Ecto neural progenitor cell (in vitro differentiated cells): Measurements from ENCODE around the gene SPATS2L.

Experiments
- DNase-seq: peaks from one replicate; pipeline ENCODE4 v3.0.0-alpha.2; 2018; ENCODE audit warnings: low spot score

The SPATS2L gene

DNA sequence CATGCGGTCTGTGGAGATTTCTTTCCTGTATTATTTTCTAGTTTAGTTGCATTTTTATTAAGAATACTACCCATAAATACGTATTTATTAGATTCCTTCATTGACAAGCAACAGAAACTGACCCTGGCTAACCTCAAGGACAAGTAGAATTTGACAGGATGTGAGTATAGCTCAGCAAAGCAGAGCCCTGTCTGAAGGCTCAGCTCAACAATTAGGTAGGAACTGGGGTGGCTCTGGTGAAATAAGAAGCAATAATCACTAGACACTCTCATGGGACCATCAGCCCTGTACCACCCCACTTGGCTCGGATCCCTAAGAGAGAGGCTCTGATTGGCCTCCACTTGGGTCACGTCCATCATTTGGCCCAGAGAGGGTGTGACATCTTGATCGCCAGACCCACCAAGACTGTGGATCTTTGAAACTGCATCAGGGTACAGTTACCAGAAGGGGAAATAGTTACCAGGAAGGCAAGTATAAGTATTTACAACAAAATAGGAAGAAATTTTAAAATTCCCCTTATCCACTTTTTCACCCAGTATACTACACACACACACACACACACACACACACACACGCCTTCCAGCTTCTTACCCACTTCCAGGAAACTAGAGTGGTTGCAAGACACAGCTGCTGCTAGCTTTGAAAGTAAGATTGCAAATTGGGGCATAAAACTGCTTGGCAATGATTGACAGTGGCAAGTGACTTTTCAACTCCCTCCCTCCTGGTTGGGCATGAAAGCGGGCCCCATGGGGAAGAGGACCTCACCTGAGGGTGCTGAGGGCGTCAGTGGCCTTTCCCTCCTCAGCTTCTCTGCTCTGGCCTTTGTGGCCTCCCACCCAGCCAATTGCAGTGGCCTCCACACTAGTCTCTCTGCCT is 161.6 kb downstream of the SPATS2L start:
- no peak for DNase-seq

DNA sequence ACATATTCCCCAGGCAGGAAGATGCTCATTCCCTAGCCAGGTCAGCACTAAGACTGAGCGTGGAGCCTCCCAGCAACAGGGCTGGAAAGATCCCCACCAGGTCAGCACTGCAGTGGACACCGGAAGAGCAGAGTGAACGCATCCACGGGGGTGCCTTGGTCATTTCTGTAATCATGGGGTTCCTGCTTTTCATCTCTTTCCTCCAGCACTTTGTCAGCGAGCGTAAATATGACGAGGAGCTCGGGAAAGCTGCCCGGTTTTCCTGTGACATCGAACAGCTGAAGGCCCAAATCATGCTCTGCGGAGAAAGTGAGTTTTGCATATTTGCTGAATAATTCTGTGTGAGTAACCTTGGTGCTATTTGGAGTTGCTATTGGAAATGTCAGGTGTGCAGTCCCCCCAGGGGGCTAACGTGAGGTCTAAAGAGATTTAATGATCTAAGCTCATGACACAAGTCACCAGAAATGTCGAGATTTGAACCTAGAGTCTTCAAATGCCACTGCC is 163.3 kb downstream of the SPATS2L start:
- DNase-seq = no peak

- no peak for DNase-seq
These were observed 163.7 kb downstream of the SPATS2L start for GRCh38 chr2:200470230-200470629.

- no peak for DNase-seq
These were observed 164.9 kb downstream of the SPATS2L start for GRCh38 chr2:200471324-200471848.

GRCh38 chr2:200471928-200472645 is 165.6 kb downstream of the SPATS2L start:
- DNase-seq = no peak

DNA sequence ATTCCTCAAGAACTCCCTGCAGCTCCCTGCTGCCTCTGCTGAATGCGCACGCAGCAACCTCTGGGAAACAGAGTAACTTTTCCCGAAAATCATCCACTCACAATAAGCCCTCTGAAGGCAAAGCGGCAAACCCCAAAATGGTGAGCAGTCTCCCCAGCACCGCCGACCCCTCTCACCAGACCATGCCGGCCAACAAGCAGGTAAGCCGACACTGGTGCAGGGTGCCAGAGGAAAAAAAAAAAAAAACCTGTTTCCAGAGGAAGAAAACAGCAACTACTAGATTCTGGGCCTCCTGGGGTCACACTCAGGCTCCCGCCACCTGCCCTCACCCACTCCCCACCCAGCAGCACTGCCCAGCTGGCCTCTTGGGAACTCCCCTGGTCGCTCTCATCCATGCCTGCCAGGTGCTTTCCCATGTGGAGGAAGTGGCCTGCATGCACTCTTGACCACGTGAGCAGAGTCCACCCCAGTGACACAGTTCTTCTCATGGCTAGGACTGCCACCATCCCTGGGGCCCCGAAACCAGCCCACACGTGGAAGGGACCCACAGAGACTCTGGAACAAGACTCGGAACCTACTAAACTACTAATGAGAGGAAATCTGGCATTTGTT is 166.5 kb downstream of the SPATS2L start:
- no peak for DNase-seq

- DNase-seq = no peak
These were observed 169.3 kb downstream of the SPATS2L start for GRCh38 chr2:200475795-200476194.

DNA sequence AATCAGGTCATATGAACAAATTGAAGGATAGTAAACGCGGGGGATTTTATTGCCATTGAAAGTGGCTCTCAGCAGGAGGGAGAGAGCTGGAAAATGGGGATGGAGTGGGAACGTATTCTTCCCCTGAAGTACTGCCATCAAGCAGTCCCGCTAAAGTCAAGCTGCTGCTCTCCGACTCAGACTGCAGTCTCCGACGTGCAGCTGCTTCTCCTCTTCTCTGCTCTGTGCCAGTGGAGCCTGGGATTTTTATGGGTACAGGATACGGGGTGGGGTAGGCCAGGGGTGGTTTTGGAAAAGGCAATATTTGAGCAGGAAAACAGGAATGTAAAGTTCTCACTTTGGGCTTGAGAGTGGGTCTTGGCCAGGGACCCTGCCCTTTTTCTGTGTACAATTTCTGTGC is 170.3 kb downstream of the SPATS2L start:
- no peak for DNase-seq

DNA sequence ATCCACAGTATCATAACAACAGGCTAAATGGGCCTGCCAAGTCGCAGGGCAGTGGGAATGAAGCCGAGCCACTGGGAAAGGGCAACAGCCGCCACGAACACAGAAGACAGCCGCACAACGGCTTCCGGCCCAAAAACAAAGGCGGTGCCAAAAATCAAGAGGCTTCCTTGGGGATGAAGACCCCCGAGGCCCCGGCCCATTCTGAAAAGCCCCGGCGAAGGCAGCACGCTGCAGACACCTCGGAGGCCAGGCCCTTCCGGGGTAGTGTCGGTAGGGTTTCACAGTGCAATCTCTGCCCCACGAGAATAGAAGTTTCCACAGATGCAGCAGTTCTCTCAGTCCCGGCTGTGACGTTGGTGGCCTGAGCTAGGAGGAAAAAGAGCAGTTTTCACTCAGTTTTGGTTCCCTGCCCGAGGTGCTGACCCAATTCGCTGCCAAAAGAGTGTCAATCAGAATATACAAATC is 171.2 kb downstream of the SPATS2L start:
- DNase-seq = no peak

DNA sequence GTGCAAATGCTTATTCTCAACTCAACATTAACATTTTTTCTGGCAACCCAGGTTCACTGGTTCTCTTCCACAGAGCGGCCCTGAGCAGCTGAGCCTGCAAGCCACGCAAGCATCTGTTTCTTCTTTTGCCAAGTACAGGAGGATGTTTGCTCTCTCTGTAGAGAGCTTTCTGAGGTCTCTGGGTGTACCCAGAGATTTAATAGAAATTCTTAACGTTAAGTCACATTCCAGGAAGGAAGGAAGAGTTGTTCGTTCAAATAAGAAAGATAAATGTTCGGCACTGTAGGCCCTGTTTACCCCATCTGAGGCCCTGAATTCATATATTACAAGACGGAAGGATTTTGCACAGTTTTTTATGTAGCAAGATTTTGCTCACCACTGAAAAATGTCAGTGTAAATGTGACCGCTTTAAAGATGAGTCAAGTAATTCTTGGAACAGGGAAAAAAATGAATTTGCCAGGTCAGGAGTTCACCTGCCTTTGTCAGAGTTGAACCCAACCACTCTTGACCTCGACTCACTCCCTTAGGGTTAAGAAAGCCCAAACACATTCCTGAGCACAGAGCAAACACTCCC is 173.3 kb downstream of the SPATS2L start:
- no peak for DNase-seq

DNA sequence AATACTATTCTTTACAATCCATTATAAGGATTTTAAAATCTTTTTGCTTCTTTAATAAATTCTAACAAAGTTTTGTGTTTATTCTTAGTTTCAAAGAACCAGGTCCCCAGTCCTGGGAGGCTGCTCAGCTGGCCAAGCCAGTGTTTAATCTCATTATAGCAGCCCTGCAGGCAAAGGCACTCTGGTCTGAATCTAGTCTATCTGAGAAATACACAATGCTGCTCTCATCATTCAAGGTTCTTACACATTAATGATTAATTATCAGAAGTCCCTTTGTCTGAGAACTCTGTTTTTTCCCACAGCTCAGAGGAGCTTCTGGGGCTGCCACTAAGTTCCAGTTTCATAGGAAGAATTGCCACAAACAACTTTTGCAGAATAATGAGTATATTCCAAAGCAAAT is 175.7 kb downstream of the SPATS2L start:
- DNase-seq = no peak

GRCh38 chr2:200483729-200484198 is 177.3 kb downstream of the SPATS2L start:
- DNase-seq = peak; percentile 74

DNA sequence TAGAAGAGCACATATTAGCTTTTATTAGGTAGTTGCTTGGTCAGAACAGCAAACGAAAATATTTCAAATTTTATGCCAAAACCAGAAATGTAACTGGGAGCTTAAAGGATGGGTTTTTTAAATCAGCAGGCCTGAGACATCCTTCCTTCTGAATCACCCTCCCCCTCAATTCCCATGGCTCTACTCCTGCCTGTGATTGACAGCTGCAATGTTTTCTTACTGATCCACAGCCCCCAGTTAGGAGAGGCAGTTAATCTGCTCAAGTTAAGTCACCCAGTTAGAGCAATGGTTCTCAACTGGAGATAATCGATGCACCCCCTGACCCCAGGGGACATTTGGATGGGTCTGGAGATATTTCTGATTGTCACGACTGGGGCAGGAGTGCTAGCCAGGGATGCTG is 178.4 kb downstream of the SPATS2L start:
- no peak for DNase-seq

GRCh38 chr2:200486529-200486928 is 180.0 kb downstream of the SPATS2L start:
- DNase-seq = no peak

GRCh38 chr2:200488169-200488568 is 181.7 kb downstream of the SPATS2L start:
- no peak for DNase-seq

DNA sequence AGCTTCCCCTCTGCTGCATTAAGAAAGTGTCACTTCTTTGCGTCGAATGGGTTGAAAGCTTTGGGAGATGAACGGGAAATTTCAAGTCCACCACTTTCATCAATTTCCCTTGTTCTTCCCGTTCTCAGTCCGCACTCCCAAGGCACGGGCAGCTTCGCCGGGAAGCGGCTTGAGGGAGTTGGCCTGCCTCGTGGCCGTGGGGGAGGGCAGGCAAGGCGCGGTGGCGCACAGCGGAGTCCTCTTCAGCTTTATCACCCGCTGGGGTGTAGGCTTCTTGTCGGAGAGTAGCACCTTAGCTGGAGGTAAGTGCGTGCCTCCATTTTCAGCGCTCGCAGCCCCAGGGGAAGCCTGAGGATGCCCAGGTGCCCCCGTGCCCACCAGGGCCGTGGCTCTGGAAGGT is 183.5 kb downstream of the SPATS2L start:
- DNase-seq = no peak

DNA sequence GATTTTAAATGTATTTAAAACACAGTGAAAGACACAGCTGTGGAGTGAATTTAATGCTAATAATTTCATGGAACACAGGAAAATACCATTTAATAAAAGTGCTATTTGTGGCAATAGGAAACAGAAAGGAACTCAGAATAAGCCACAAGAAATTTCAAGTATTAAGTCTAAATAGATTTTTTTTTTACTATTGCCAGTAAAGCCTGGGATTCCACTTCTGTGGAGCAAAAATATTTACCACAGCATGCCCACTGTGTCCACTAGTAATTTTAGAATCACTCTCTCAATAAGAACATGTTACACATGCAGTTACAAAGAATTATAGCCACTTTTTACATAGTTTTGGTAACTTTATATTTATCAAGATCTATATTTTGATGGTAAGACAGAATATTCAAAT is 186.2 kb downstream of the SPATS2L start:
- DNase-seq = no peak

DNA sequence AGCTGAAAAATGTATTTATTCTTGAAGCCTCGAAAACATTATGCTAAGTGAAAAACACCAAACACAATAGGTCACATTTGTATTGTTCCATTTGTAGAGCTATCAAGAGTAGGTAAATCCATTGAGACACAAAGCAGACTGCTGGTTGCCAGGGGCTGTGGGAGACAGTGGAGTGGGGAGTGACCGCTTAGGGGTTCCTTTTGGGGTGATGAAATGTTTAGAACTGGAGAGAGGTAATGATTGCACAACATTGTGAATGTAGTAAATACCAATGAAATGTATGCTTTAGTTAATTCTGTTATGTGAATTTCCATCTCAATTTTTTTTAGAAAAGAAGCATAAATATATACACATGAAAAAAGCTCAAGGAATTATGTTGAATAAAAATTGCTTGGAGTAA is 187.6 kb downstream of the SPATS2L start:
- no peak for DNase-seq

- DNase-seq = no peak
These were observed 190.2 kb downstream of the SPATS2L start for GRCh38 chr2:200496696-200497095.

- no peak for DNase-seq
These were observed 192.1 kb downstream of the SPATS2L start for GRCh38 chr2:200498402-200499162.

DNA sequence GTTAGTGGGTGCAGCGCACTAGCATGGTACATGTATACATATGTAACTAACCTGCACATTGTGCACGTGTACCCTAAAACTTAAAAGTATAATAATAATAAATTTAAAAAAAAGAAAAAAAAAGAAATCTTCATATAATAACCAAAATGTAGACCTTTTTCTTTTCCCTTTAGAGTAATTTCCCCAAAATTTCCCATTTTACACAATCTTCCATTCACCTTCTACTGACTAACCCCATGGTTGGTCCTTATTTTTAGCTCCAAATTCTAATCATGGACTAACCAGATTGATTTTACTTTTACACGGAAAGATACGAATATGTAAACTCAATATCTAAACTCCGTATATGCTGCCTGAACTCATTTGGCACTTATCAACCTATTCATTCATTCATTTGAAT is 195.7 kb downstream of the SPATS2L start:
- DNase-seq = no peak
